NCI-H510A treated with DMSO at 0.1 percent for 48 hours (cell line): Measurements from ENCODE around the gene BNC1.

ENCODE experiments used
- DNase-seq: peaks from one replicate; lab custom pipeline; 2025; lab: John Stamatoyannopoulos, UW

Gene BNC1, protein sequence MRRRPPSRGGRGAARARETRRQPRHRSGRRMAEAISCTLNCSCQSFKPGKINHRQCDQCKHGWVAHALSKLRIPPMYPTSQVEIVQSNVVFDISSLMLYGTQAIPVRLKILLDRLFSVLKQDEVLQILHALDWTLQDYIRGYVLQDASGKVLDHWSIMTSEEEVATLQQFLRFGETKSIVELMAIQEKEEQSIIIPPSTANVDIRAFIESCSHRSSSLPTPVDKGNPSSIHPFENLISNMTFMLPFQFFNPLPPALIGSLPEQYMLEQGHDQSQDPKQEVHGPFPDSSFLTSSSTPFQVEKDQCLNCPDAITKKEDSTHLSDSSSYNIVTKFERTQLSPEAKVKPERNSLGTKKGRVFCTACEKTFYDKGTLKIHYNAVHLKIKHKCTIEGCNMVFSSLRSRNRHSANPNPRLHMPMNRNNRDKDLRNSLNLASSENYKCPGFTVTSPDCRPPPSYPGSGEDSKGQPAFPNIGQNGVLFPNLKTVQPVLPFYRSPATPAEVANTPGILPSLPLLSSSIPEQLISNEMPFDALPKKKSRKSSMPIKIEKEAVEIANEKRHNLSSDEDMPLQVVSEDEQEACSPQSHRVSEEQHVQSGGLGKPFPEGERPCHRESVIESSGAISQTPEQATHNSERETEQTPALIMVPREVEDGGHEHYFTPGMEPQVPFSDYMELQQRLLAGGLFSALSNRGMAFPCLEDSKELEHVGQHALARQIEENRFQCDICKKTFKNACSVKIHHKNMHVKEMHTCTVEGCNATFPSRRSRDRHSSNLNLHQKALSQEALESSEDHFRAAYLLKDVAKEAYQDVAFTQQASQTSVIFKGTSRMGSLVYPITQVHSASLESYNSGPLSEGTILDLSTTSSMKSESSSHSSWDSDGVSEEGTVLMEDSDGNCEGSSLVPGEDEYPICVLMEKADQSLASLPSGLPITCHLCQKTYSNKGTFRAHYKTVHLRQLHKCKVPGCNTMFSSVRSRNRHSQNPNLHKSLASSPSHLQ

DNA sequence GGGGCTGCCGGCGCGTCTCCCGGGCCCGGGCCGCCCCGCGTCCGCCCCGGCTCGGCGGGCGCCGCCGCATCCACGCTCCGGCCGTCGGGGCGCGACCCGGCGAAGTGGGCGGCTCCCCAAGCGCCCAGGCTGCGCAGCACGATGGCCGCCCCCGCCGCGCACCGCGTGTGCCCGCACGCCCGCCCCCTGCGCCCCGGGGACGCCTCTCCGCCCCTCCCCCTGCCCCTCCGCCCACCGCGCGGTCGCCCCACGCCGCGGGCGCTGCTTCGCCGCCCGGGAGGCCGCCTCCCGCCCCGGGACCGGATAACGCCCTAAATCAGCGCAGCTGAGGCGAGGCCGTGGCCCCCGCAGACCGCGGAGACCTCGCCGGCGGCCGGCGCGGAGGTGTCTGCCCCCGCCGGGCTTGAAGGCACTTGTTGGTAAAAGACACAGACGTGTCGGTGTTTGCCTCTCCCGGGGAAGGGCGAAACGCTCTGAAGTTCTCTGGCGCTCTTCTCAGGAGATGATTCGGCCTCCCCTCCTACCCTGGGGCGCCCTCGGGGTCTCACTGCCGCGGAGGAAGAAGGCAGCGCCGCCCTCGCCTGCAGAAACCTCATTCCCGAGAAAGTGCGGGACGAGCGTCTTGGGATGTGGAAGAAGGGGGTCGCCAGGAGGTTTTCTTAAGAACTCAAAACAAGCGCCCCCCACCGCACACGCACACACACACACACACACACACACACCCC is at the start of gene BNC1:
Gene BNC1, minus strand, starts transcription at position 106 of the 725 bp plus-strand sequence. Its CDS starts 36 bp downstream, at position 70.
- no peak for DNase-seq

DNA sequence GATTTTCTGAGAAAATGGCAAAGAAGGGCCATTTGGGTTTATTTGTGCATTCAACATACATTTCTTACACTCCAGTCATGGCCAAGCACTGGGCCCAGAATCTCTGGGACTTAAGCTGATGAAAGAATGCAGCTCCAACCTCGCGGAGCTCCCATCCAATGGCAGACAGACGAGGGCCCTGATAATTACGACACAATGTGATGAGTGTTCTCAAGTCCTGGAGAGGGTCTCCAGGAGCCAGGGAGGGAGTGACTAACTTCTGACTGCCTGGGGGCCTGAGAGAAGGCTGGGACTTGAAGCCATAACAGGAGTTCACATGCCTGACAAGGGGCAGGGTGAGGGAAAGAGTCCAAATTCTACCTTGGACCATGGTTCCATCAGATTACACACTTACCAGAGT is 42.6 kb upstream of the BNC1 start:
- no peak for DNase-seq

DNA sequence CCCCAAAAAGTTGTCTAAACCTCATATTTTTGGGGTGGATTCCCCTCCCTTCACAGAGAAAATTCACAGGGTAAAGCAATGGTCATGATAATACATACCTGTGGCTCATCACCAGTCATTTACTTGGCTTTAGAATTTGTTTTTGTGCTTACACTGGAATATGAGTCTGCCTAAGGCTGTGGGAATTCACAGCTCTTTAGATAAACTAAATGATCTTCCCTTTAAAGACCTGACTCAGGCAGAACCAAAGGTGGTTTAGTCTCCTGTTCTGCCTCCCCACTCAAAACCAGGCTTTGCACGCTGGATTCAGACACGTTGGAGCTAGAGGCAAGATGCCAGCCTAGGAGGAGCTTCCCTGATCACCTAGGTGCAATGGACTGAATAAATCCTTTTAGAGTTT is 40.3 kb upstream of the BNC1 start:
- DNase-seq, result no peak

- no peak for DNase-seq
Observed at GRCh38 chr15:83323296-83323711, 38.8 kb upstream of the BNC1 start.

DNA sequence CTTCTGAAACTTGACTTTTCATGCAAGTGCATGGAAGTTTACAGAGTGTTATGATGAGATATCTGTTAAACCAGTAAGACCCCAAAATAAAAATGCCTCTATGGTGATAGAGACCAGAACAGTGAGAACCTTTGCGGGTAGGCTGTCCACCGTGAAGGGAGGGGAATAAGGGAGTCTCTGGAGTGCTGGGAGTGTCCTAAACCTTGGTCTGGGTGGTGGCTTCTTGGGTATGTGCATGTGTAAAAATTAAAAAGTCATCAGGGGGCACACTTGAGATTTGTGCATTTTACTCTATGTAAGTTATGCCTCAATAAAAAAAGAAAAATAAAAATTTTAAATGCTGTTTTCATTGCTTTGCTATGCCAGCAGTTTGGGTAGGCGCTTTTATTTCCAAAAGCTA is 38.2 kb upstream of the BNC1 start:
- DNase-seq, result no peak

GRCh38 chr15:83322061-83322460 is 37.6 kb upstream of the BNC1 start:
- DNase-seq, result no peak

GRCh38 chr15:83320844-83321243 is 36.4 kb upstream of the BNC1 start:
- DNase-seq, result no peak

DNA sequence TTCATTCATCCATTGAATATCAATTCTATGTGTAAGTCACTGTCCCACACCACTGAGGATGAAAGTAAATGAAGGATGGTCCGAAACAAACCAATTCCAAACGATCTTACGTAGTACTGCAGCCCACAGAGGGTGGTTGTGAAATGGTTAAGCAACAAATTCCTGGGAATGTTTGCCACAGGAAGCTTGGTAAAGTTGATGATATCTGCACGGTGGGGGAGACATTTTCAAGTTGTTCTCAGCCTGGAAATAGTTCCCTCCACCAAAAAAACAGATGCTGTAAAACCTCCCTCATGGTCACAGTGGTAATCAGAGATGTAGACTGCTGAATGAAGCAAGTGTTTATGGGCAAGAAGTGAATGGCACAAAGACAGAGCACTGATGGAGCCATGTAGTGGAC is 35.9 kb upstream of the BNC1 start:
- DNase-seq, result no peak

GRCh38 chr15:83319771-83320170 is 35.3 kb upstream of the BNC1 start:
- no peak for DNase-seq

DNA sequence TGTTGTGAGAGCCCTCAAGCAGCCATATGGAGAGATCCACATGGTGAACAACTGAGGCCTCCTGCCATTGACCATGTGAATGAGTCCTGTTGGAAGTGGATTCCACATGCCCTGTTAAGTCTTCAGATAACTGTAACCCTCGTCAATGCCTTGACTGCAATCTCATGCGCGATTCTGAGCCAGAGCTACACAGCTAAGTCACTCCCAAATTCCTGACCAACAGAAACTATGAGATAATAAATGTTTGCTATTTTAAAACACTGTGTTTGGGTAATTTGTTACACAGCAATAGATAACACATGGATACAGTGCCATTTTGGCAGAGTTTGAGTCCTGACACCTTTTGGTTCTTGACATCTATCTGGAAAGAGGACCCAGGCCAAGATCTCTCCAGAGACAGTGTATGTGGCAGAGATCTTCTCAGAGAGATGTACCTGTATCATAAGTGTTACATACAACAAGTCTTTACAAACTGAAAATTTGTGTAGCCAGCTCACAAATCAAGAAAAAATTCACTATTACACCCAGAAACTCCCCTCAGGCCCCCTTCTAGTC is 34.5 kb upstream of the BNC1 start:
- no peak for DNase-seq

GRCh38 chr15:83318036-83318435 is 33.6 kb upstream of the BNC1 start:
- no peak for DNase-seq

- no peak for DNase-seq
Observed at GRCh38 chr15:83312071-83312470, 27.6 kb upstream of the BNC1 start.

DNA sequence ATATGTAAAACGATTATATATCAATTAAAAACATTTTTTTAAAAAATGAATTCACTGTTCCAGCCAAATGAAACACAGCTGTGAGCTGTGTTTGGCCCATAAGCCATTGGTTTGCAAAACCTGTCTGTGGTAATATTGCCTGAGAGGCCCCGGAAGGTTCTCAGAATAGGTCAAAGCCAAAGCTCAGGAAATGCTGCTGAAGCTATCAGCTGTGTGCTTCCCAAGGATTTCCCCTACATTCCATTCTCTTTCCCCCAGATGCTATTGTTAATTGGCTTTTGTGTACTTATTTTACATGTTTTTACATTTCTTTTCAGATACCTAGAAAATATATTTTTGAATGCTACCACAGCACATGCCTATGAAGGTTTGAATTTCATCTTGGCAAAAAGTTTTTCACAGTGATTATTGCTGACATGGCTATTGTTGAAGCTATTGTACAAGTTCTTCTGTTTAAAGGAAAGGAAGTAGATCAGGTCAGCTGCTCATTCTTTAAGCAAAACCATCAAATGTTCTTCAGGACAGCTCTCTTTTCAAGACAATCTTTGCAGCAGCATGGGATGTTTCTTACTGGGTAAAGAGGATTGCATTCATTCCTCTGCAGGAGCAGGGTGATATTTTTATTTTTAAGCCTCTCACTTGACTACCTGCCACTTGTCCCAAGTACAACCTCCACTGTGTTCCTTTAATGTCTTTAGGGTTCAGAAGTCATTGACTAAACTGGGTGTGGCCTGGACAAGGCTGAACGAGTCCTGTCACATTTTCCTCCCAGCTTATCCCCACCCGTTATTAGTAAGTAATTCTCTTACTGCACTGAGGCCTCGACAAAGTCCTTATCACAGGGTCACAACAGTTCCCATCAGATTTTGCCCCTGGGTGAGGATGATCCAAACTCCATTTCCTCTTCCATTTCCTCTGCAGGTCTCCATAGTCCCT is 26.3 kb upstream of the BNC1 start:
- DNase-seq, result no peak

DNA sequence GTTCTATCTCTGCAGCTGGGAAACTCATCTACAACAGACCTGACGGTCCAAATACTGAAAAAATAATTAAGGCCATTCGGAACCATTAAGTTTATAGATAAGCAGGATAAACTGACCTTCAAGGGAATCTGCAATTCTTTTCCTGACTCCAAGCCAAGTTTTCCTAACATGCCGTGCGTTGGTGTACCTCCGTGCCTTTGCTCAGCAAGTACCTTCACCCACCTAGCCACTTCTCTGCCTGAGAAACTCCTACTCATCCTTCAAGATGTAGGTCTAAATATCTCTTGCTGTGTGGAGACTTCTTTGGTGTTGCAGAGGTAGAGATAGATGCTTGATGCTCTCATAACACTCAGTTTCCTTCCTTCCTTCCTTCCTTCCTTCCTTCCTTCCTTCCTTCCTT is 24.2 kb upstream of the BNC1 start:
- no peak for DNase-seq

GRCh38 chr15:83306561-83306960 is 22.1 kb upstream of the BNC1 start:
- DNase-seq, result no peak

DNA sequence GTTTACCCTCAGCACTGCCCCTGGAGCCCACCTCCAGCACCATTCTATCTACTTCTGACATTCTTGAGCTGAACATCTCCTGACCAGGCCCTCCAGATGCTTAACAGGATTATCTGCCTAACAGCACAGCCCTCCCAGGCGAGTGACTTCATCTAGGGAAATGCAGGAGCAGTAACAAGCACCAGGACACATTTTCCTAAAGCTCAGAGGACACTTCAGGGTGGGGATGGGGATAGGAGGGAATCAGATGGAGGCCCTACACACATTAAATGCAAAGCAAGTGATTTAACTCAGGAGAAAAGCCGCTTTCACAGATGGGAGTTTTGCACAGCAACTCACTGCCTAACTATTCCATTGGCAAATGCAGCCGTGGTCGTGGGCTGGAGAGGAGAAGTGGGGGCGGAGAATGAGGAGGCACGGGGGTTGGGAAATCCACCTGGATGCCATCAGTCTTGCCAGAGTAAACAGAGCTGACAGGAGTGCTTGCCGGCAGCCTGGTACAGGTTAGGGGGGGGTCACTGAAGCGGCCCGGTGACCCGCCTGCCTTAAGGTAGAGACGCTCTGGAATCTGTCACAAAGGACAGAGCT is 21.3 kb upstream of the BNC1 start:
- DNase-seq, result no peak

DNA sequence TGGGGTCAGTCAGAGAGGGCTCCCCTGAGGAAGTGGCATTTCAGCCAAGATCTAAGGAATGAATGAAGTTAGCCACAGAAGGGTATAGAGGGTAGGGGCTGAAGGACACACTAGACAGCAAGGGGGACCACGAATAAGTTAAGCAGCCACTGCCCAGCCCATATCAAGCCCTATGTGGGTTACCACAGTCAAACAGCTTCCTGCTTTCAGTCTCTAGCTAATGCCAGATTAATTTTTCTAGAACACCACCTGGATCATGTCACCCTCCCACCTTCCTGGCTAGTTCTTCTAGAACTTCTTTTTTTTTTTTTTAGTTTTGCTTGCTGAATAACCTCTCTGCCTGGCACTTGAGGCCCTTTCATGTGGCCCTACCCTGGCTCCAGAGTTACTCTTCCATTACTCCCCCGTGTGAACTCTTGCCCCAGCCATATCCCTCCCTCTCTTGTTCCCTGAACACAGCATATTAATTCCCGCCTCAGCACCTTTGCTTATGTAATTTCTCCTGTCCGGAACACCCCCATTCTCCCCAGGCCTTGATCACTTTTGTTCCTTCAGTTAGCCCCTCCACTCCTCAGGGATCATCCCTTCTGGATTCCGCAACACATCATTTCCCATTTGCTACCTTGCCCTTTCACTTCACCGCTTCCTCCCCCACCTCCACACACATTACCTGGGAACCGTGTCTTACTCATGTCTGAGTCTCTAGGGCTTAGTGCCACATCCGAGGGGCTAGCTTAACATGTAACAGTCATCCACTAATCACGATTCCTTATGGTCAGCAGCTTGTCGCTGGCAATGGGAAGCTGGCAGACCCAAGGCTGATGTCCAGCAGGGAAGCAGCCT is 20.6 kb upstream of the BNC1 start:
- no peak for DNase-seq

DNA sequence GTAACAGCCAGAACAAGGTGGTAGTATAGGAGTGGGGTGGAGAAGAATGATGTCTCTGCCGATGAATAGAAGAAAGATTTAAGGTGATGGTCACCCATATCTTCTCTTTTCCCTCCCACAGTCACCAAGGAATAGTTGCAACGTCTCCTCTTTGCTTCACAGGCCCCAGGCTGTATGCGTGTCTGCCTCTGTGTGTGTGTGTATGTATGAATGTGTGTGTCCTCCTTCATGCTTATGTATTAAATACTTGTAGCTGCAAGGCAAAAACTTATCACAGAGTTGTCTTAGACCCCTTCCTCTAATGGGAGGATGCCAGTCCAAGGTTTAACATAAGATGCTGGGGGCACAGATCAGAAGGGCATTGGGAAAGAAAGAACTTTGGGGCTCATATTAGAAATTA is 19.1 kb upstream of the BNC1 start:
- no peak for DNase-seq

DNA sequence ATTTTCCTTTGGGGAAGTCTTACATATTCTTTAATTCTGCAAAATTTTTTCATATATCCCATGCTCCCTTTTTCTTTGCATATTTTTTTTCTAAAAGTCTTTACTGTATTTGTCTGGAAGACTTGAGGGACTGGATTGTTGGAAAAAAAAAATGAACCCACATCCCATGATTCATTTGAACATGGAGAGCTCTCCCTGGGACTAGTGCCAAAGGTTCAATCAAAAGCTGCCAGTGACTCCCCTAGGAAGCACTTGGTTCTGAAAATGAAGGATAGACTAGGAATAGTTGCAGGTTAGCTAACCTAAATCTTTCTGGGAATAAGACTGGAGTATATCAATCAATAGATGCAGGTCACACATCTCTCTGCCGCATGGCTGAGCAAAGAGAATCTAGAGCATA is 16.4 kb upstream of the BNC1 start:
- DNase-seq, result no peak

- DNase-seq, result no peak
Observed at GRCh38 chr15:83299462-83299861, 15.0 kb upstream of the BNC1 start.
